Astrocyte of the spinal cord (primary cell): ENCODE measurements around the gene ATXN1.
A peak's percentile ranks its signal among the peaks of the same experiment; 100 is the strongest.

ENCODE experiments used
- DNase-seq: peaks from one replicate; pipeline ENCODE4 v3.0.0; 2011; ENCODE audit warnings: low read depth, low spot score
- H3K4me3 ChIP-seq: 2 replicates; pipeline ENCODE4 v1.5.1; 2011; ENCODE audit warnings: low read depth, mild to moderate bottlenecking, low read length, moderate library complexity
- in situ Hi-C: cut with HindIII; loops from 2 replicates; pipeline ENCODE4 v1.10.0; 2017; ENCODE audit warnings: low sequenced_read_pairs
- TF ChIP-seq, protein P1 (sequence below): IDR thresholded peaks from 2 replicates; pipeline ENCODE4 v1.5.1; 2012; ENCODE audit warnings: low read depth, mild to moderate bottlenecking, low read length, inconsistent platforms

Gene ATXN1

GRCh38 chr6:16684896-16685554, 76.2 kb downstream of the ATXN1 start:
- H3K4me3 ChIP-seq = no peak overlapping the region
- TF ChIP-seq, protein P1, sequence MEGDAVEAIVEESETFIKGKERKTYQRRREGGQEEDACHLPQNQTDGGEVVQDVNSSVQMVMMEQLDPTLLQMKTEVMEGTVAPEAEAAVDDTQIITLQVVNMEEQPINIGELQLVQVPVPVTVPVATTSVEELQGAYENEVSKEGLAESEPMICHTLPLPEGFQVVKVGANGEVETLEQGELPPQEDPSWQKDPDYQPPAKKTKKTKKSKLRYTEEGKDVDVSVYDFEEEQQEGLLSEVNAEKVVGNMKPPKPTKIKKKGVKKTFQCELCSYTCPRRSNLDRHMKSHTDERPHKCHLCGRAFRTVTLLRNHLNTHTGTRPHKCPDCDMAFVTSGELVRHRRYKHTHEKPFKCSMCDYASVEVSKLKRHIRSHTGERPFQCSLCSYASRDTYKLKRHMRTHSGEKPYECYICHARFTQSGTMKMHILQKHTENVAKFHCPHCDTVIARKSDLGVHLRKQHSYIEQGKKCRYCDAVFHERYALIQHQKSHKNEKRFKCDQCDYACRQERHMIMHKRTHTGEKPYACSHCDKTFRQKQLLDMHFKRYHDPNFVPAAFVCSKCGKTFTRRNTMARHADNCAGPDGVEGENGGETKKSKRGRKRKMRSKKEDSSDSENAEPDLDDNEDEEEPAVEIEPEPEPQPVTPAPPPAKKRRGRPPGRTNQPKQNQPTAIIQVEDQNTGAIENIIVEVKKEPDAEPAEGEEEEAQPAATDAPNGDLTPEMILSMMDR = no peak
- peak; percentile 50 for DNase-seq
- in situ Hi-C loops = no loop called here

DNA sequence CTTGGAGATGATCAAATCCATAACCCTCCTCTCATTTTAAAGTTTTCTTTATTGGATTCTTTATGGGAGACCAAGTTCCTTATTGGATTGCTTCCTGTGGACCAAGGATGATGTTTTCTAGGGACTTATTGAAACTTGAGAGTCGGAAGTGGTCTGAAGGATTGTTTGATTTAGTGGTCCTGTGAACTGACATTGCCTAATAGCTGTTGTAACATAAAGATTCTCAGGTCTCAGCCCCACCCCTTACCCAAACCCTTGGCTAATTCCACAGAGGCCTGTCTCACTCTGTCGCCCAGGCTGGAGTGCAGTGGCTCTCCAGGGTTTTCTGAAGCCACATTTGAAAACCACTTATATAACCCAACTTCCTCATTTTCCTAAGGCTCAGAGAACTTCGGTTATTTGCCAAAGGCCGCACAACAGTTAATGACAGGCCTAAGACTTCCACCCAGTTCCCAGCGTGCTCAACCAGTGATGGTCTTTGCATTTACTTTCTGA, 77.0 kb downstream of the ATXN1 start:
- TF ChIP-seq, protein P1 = no peak
- H3K4me3 ChIP-seq = no peak overlapping the region
- in situ Hi-C loops = no loop called here
- DNase-seq = no peak

- TF ChIP-seq, protein P1 = no peak
- H3K4me3 ChIP-seq = no peak overlapping the region
- DNase-seq = peak; percentile 82
- in situ Hi-C loops = no loop called here
Measured at GRCh38 chr6:16683641-16684194, 77.5 kb downstream of the ATXN1 start.

- TF ChIP-seq, protein P1 = no peak
- in situ Hi-C loops = no loop called here
- peak; percentile 92 for DNase-seq
- no peak overlapping the region for H3K4me3 ChIP-seq
Measured at GRCh38 chr6:16681260-16681873, 79.9 kb downstream of the ATXN1 start.

GRCh38 chr6:16679050-16679449, 82.2 kb downstream of the ATXN1 start:
- in situ Hi-C loops = no loop called here
- no peak overlapping the region for H3K4me3 ChIP-seq
- DNase-seq = no peak
- TF ChIP-seq, protein P1 = no peak

DNA sequence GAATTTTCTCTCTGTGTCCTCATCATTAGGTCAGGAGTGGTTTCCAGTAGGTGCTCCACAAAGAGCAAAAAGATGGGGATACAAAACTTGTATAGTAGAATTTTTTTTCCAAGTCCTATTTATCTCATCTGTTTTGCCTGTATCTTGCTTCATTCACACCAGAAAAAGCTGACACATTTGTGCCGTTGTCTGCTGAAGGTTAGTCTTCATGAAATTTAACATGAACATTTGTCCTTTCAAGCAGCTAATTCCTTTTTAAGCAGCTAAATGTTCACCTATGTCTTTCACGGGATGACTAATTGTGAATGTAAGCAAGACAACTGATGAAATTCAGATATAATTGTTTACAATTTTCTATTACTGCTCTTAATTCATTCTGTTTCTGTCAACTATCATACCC, 83.8 kb downstream of the ATXN1 start:
- in situ Hi-C loops = no loop called here
- no peak for DNase-seq
- no peak overlapping the region for H3K4me3 ChIP-seq
- TF ChIP-seq, protein P1 = no peak
